Neural progenitor cell (in vitro differentiated cells): ENCODE results near the gene PRM1. TPM values are rescaled to one million over a fixed set of nuclear protein-coding genes. Genes with fewer than 3 reads are reported as not detected.
A peak's percentile ranks its signal among the peaks of the same experiment; 100 is the strongest.

Source experiments
- DNase-seq: peaks from one replicate; pipeline ENCODE4 v3.0.0-alpha.2; 2016; ENCODE audit warnings: low spot score
- H2AFZ ChIP-seq: fragments of 200-600 bp; sonication (generic); replicated peaks from 2 replicates; pipeline ENCODE4 v1.6.1; 2016; ENCODE audit warnings: antibody characterized with exemption
- H3F3A ChIP-seq: fragments of 200-600 bp; sonication (generic); 2 replicates; pipeline ENCODE4 v1.6.1; 2016; ENCODE audit warnings: antibody characterized with exemption, low read depth
- H3K27ac ChIP-seq: fragments of 200-600 bp; sonication (generic); 2 replicates; pipeline ENCODE4 v1.5.1; 2016; ENCODE audit warnings: mild to moderate bottlenecking
- H3K27me3 ChIP-seq: fragments of 200-600 bp; sonication (generic); 2 replicates; pipeline ENCODE4 v1.6.1; 2016; ENCODE audit warnings: mild to moderate bottlenecking, moderate library complexity
- H3K36me3 ChIP-seq: fragments of 200-600 bp; sonication (generic); 2 replicates; pipeline ENCODE4 v1.5.1; 2016
- H3K4me1 ChIP-seq: fragments of 200-600 bp; sonication (generic); 2 replicates; pipeline ENCODE4 v1.6.1; 2016; ENCODE audit warnings: mixed run types
- H3K4me2 ChIP-seq: fragments of 200-600 bp; sonication (generic); 2 replicates; pipeline ENCODE4 v1.6.1; 2016
- H3K4me3 ChIP-seq: fragments of 200-600 bp; sonication (generic); 2 replicates; pipeline ENCODE4 v1.5.1; 2016
- H3K79me2 ChIP-seq: fragments of 200-600 bp; sonication (generic); 2 replicates; pipeline ENCODE4 v1.6.1; 2016; ENCODE audit warnings: low read depth
- H3K9ac ChIP-seq: fragments of 200-600 bp; sonication (generic); 2 replicates; pipeline ENCODE4 v1.6.1; 2016
- H3K9me3 ChIP-seq: fragments of 200-600 bp; sonication (generic); 2 replicates; pipeline ENCODE4 v1.5.1; 2016; ENCODE audit warnings: low read depth
- H4K20me1 ChIP-seq: fragments of 200-600 bp; sonication (generic); 2 replicates; pipeline ENCODE4 v1.6.1; 2016; ENCODE audit warnings: low read depth
- H3K27ac Mint-ChIP-seq: 3 replicates; pipeline ENCODE4 v1.8.0; 2021; ENCODE audit warnings: mixed read lengths
- H3K27me3 Mint-ChIP-seq: 2 replicates; pipeline ENCODE4 v1.8.0; 2022; ENCODE audit warnings: low read depth, mild to moderate bottlenecking, inconsistent platforms, moderate library complexity, mixed read lengths; ENCODE audit not compliant: insufficient read depth
- H3K36me3 Mint-ChIP-seq: 3 replicates; pipeline ENCODE4 v1.8.0; 2021; ENCODE audit warnings: mixed read lengths
- H3K4me1 Mint-ChIP-seq: 3 replicates; pipeline ENCODE4 v1.8.0; 2021; ENCODE audit warnings: mixed read lengths
- H3K4me3 Mint-ChIP-seq: 3 replicates; pipeline ENCODE4 v1.8.0; 2021; ENCODE audit warnings: mild to moderate bottlenecking, moderate library complexity, mixed read lengths
- H3K9me3 Mint-ChIP-seq: 3 replicates; pipeline ENCODE4 v1.8.0; 2020; ENCODE audit warnings: mixed read lengths
- CTCF ChIP-seq: fragments of 200-600 bp; sonication (generic); IDR thresholded peaks from 2 replicates; pipeline ENCODE4 v1.5.1; 2017; ENCODE audit warnings: antibody characterized with exemption, mild to moderate bottlenecking
- EZH2 ChIP-seq: fragments of 200-600 bp; sonication (generic); IDR thresholded peaks from 2 replicates; pipeline ENCODE4 v1.6.1; 2017; ENCODE audit warnings: antibody characterized with exemption, mild to moderate bottlenecking, moderate library complexity
- EZH2phosphoT487 ChIP-seq: fragments of 200-600 bp; sonication (generic); IDR thresholded peaks from 2 replicates; pipeline ENCODE4 v1.6.1; 2017; ENCODE audit warnings: antibody characterized with exemption
- total RNA-seq: library from RNA; depleted of rRNA; stranded (reverse); fragments of >200 nt; gene quantifications from 2 replicates; pipeline ENCODE4 v1.2.3, GENCODE V29; 2015; ENCODE audit warnings: low replicate concordance

PRM1 gene
- total RNA-seq, 1 donor from 2014 or later, result not detected

DNA sequence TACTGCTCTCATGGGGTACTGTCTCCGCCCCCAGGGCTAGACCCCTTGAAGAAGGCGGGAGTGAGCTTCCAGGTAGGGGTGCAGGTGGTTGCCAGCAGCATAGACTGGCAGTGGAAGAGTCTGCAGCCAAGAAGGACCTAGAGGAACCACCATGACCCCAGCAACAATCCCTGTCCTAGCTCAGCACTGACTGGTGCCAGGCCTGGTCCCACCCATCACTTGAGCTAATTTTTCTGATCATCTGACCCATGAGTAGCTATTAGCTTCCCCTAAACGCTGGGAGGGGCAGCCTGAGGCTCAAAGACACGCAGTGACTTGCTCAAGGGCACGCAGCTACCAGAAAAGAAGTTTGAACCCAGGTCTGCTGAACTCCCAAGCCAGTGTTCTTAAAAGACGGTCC lies 8.6 kb downstream of the PRM1 start:
- no peak overlapping the region for H3K27ac ChIP-seq
- no peak overlapping the region for H3K4me2 ChIP-seq
- H3F3A ChIP-seq, result no peaks in the 10 kb centered on the region
- no peaks in the 10 kb centered on the region for H3K36me3 ChIP-seq
- H3K9me3 ChIP-seq, result no peaks in the 10 kb centered on the region
- peaks cover 22% of the 10 kb centered on the region for H3K4me1 Mint-ChIP-seq
- H3K79me2 ChIP-seq, result no peaks in the 10 kb centered on the region
- no peaks in the 10 kb centered on the region for H4K20me1 ChIP-seq
- H2AFZ ChIP-seq, result no peak overlapping the region
- H3K27me3 Mint-ChIP-seq, result peaks cover 7% of the 10 kb centered on the region
- H3K36me3 Mint-ChIP-seq, result no peaks in the 10 kb centered on the region
- H3K9me3 Mint-ChIP-seq, result no peaks in the 10 kb centered on the region
- peak overlapping the region; percentile 21 for H3K27ac Mint-ChIP-seq
- no peak overlapping the region for H3K9ac ChIP-seq
- TF ChIP-seq CTCF (no peak), EZH2 (no peak), EZH2phosphoT487 (no peak)
- H3K4me1 ChIP-seq, result no peaks in the 10 kb centered on the region
- H3K27me3 ChIP-seq, result no peaks in the 10 kb centered on the region
- no peak for DNase-seq
- H3K4me3 Mint-ChIP-seq, result no peak overlapping the region
- no peak overlapping the region for H3K4me3 ChIP-seq

- Histone ChIP-seq H3K9ac (no peak overlapping the region), H3F3A (no peaks in the 10 kb centered on the region)
- no peaks in the 10 kb centered on the region for H3K36me3 Mint-ChIP-seq
These were observed 9.5 kb downstream of the PRM1 start for GRCh38 chr16:11271610-11272009.

DNA sequence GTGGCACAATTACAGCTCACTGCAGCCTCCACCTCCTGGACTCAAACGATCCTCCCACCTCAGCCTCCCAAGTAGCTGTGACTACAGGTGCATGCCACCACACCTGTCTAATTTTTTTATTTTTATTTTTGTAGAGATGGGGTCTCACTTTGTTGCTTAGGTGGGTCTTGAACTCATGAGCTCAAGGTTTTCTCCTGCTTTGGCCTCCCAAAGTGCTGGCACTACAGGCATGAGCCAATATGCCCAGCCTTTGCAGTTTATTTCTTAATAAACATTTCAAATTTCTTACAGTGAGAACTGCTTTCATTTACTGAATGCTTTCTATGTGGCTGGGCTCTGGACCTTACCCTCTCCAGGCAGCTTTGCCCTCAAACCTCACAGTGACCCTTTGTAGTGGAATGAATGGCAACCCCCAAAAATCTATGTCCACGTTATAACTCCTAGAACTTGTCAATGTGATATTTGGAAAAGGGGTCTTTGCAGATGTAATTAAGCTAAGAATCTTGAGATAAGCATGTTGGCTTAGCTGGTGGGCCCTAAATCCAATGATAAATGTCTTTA lies 10.4 kb downstream of the PRM1 start:
- Histone ChIP-seq H3K4me3 (no peak overlapping the region), H3K27ac (no peak overlapping the region), H3K4me1 (no peaks in the 10 kb centered on the region), H4K20me1 (no peaks in the 10 kb centered on the region), H3F3A (no peaks in the 10 kb centered on the region), H3K9ac (no peak overlapping the region), H3K36me3 (no peaks in the 10 kb centered on the region), H2AFZ (no peak overlapping the region), H3K4me2 (no peak overlapping the region), H3K27me3 (no peaks in the 10 kb centered on the region), H3K79me2 (no peaks in the 10 kb centered on the region), H3K9me3 (no peaks in the 10 kb centered on the region)
- Mint-ChIP-seq H3K27me3 (peaks cover 5% of the 10 kb centered on the region), H3K36me3 (no peaks in the 10 kb centered on the region), H3K9me3 (no peaks in the 10 kb centered on the region), H3K4me3 (no peak overlapping the region), H3K27ac (no peak overlapping the region), H3K4me1 (peaks cover 22% of the 10 kb centered on the region)
- DNase-seq, result no peak
- TF ChIP-seq EZH2, result no peak
- no peak for TF ChIP-seq EZH2phosphoT487
- TF ChIP-seq CTCF, result no peak

More at GRCh38 chr16:11271610-11272009, 9.5 kb downstream of the PRM1 start:
- no peak for DNase-seq
- Mint-ChIP-seq H3K9me3 (no peaks in the 10 kb centered on the region), H3K4me3 (no peak overlapping the region), H3K27ac (no peak overlapping the region), H3K4me1 (peaks cover 22% of the 10 kb centered on the region), H3K27me3 (peaks cover 5% of the 10 kb centered on the region)
- H3K4me1 ChIP-seq, result no peaks in the 10 kb centered on the region
- no peak overlapping the region for H2AFZ ChIP-seq
- H4K20me1 ChIP-seq, result no peaks in the 10 kb centered on the region
- no peak overlapping the region for H3K4me3 ChIP-seq
- no peak overlapping the region for H3K27ac ChIP-seq
- no peaks in the 10 kb centered on the region for H3K9me3 ChIP-seq
- no peak overlapping the region for H3K4me2 ChIP-seq
- H3K36me3 ChIP-seq, result no peaks in the 10 kb centered on the region
- no peaks in the 10 kb centered on the region for H3K27me3 ChIP-seq
- H3K79me2 ChIP-seq, result no peaks in the 10 kb centered on the region
- TF ChIP-seq CTCF (no peak), EZH2phosphoT487 (no peak), EZH2 (no peak)
